HG03520 (cell line): ENCODE measurements around the gene CMKLR1.

Experiments used
- ATAC-seq: cut with Tn5 transposase; IDR thresholded peaks from one replicate; pipeline ENCODE4 v1.9.1; 2021; ENCODE audit warnings: mild to moderate bottlenecking, moderate library complexity; ENCODE audit not compliant: unreplicated experiment

Gene CMKLR1

DNA sequence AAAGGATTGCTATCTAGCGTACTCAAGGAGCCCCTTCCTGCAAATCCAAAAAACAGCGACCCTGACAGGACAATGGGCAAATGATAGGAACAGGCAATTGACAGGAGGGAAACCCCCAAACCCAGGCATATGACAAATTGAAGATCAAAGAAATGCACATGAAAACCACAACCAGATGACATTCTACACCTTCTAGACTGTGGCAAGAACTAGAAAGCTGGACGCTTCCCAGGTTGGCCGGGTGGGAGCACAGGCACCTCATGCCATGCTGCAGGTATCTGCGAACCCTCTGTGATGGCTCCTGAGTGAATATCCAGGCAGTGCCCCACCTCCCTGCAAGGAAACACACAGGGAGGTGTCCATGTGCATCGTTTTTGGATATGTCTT, 37.1 kb downstream of the CMKLR1 start:
- no peak for ATAC-seq

DNA sequence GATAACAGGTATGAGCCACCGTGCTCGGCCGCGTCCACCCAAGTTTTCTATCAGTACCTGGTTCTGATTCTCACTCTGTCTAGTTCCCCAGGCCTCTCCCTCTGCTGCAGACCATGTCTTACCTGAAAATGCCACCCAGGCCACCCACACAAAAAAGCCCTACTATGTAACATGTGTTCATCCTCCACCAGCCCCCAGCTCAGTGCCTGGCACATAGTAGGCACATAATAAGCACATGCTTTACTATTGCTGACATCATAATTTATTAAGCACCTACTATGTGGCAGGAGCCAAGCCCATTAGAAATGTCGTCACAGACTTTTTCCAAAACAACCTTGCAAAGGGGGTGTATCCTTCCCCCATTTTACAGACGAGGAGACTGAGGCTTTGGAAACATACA, 37.8 kb downstream of the CMKLR1 start:
- ATAC-seq, result no peak

DNA sequence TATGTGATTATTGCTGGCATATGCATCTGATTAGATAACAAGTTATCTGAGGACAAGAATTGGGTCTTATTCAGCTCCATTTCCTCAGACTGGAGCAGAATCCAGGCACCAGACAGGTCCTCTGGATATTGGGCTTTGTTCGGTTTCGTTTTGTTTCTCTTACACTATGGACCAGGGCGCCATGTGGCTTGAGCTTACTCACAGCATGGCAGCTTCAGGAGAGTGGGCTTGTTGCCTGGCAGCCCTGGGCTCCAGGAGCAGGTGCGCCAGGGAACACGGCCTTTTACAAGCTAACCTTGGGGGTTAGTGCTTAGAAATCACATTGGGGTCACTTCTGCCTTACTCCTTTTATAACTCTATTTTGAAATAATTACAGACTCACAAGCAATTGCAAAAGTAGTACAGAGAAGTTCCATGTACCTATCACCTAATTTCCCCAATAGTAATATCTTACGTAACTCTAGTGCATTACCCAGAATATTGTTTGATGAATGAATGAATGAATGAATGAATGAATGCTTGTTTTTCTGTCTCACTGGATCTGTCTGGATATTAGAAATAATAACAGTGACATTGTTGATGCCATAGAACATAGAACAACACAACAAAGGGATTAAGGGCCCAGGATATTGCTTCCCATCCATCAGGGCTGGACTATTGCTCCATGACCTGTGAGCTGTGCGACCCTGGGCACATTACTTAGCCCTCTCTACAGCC, 39.0 kb downstream of the CMKLR1 start:
- no peak for ATAC-seq

DNA sequence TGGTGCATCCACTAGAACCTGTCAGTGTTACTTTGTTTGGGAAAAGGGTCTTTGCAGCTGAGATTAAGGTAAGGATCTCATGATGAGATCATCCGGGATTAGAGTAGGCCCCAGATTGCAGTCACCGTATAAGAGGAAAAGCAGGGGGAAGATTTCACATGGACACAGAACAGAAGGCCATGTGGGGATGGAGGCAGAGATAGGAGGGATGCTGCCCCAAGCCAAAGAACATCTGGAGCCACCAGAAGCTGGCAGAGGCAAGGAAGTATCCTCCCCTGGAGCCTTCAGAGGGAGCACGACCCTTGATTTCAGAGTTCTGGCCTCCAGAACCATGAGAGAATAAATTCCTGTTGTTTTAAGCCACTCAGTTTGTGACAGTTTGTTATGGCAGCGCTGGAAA, 39.6 kb downstream of the CMKLR1 start:
- ATAC-seq, result no peak

DNA sequence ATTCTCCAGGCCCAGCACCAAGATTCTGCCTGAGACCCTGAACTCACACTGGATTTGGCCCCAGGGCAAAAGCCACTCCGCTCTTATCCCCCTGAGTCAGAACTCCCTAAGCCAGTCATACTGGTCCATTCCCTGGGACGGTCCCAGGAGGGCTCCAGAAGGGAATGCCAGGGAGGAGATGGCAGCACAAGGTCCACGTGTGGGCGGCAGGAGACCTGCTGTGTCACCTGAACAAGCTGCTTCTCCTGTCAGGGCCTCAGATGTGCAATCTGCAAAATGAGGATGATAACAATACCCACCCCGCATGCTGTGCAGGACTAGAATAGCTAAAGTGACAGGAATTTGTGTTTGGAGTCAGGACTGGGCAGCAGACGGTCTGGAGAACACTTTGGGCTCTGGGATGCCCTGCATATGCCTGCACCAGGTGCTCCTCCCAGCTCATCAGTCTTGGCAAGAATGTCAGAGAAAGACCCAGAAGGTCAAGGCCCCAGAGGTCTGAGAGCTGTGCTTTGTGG, 40.3 kb downstream of the CMKLR1 start:
- ATAC-seq, result no peak

DNA sequence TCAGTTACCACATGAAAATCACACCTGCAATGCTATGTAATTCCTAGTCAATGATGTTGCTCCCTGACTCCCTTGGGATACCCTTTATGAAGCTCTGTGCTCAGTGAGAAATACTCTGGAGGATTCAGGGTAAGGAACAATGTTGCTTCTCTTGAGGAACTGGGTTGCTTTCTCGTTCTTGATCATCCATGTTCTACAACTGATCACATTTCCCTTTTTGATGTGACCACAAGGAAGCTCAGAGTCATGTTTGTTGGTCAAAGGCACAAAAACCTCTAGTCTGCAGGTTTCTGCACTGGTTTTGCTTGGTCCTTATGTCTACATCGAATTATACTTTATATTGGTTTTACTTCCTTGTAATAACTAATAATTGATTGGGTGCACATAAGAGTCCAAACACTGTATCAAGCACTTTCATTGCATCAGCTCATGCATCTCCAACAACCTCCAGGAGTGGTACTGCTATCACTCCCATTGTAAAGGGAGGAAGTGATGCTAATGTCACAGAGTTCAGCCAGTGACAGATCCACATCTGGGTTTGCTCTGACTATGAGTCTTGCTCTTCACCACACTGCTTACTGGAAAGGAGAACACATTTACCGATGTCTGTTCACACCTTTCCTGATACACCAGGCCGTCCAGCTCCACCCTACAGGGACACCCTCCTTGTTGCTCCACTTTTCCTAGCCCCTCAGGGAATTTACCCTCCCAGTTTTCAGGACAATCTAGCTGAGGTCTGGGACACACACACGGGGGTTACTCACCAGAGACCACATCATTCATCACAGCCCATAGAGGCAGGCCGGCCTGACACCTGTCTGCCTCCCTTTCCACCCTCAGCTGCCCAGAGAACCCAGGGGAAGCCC, 41.0 kb downstream of the CMKLR1 start:
- ATAC-seq, result peak; percentile 51

DNA sequence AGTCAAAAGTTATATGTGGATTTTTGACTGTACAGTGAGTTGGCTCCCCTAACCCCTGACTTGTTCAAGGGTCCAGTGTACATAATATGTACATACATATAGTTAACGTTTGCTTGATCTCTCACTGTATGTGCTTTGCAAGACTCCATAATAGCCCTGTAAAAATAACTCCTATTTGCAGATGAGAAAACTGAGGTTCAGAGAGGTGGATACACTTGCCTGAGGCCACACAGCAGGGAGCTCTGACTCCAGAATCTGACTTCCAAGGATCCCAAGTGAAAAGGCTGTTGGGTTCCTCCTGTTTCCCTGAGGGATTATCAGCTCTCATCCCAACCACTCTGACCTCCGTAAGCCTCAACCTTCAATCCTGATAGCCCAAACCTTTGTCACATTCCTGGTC, 41.7 kb downstream of the CMKLR1 start:
- ATAC-seq, result no peak

DNA sequence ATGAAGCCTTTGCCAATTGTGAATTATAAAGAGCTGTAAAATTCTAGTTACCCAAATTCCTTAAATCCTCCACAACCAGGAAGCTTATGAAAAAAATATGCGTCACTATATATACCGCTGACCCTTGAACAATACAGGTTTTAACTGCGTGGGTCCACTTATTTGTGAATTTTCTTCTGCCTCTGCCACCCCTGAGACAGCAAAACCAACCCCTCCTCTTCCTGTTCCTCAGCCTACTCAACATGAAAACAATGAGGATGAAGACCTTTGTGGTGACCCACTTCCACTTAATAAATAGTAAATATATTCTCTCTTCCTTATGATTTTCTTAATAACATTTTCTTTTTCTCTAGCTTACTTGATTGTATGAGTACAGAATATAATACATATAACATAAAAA, 42.2 kb downstream of the CMKLR1 start:
- ATAC-seq, result no peak

DNA sequence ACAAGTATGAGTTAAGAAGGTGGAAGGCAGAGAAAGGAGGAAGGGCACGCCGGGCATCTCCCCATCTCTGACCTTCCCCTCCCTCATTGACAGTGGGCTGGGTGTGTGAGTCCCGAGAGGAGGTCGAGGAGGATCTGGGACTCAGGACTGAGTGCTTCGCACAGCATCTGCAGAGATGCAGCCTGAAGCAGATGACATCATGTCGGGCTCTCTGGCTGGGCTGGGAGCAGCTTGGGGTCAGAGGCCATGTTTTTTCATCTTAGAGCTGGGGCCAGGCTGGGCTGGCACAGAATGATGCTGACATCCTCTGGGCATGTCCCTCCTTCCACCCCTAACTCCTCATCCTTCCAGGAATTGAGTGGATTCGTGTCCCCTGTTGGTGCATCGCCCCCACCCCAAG, 43.5 kb downstream of the CMKLR1 start:
- no peak for ATAC-seq

DNA sequence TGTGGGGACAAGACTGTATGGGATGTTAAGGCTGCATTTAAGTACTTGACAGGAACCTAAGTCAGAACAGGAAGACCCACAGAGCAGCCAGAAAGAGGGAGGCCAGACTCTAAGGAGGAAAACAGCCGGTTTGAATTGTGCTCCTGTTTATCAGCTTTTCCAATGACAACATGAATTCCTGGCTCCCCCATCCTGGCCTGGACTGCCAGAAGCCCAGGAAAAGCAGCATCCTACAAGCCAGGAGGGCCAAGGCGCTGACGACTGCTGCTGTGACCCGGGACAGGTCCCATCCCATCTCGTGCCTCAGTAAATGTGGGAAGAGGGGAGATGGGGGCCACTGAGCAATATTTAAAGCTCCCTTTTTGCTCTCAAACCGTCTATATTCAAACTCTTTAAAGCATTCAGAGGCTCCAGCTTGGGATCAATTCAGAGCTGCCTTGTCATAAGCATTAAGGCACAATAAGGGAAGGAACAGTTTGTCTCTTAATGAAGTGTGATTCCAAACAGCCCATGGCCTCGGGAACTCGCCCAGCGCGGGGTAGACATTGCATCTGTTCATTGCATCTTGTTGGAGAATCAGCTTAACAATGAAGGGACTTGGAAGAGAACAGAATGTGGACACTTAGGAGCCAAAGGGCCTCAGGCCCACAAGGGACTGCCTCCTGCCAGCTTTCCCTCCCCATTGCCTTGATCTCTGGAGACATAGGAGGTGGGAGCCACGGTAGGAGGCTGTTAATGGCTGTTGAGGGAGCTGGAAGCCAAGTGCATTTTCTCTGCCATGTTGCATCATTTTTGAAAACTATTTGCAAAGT, 49.6 kb downstream of the CMKLR1 start:
- no peak for ATAC-seq

DNA sequence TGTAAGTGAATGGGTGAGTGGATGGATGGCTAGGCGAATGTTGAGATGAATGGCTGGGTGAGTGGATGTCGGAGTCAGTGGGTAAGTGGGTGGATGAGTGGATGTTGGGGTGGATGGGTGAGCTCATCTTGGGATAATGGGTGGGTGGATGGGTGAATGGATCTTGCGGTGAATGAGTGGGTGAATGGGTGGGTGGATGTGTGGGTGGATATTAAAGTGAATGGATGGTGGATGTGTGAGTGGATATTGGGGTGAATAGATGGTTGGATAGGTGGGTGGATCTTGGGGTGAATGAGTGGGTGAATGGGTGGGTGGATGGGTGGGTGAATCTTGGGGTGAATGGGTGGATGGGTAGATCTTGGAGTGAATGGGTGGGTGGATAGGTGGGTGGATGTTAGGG, 51.9 kb downstream of the CMKLR1 start:
- ATAC-seq, result no peak

DNA sequence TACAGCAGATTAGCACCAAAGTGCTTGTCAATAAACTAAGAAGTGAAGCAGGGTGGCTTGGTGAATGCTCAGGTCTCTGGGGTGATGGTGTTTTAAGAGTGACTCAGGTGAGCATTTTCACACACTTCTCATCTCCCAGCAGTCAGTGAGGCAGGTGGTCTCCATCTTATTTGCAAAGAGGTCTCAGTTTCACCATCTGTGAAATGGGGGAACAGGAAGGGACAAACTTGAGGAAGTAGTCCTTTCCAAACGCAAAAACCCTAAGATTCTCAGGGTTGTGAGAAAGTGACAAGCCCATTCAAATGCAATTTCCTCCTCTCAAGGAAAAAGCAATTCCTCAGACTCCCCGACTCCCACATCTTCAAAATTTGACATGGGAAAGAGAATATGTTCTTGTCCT, 54.1 kb downstream of the CMKLR1 start:
- ATAC-seq, result no peak

DNA sequence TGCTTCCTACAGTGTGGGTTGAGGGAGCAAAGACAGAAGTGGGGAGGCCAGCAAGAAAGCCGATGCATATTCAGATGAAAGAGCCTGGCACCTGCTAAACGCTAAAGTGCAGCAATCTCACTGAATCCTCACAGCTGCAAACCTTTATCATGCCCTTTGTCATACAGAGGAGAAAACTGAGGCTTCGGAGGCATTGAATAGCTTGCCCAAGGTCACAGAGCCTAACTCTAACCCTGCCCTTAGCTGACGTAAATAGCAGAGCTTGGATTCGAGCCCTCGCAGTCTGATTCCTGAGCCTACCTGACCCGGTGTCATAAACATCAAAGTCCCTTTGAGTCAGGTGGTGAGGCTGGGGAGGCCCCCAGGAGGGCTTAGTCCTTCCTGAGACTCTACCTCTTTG, 54.9 kb downstream of the CMKLR1 start:
- no peak for ATAC-seq

DNA sequence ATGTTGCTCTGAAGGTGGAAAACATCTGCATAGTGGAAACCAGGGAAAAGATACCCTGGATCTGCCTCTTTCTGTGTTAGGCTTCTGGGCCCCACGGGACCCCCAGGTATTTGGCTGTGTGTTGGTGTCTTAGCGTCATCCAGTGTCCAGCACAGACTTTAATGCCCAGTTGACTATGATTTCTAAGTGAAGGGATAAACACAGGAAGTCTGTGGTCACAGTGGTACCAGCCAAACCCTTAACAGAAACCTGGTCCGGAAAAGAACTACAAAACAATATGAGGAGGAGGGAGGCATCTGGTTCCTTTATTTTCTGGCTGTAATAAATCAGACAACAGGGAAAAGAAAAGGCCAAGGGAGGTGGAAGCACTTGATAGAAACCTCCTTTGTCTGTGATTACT, 56.4 kb downstream of the CMKLR1 start:
- ATAC-seq, result no peak

DNA sequence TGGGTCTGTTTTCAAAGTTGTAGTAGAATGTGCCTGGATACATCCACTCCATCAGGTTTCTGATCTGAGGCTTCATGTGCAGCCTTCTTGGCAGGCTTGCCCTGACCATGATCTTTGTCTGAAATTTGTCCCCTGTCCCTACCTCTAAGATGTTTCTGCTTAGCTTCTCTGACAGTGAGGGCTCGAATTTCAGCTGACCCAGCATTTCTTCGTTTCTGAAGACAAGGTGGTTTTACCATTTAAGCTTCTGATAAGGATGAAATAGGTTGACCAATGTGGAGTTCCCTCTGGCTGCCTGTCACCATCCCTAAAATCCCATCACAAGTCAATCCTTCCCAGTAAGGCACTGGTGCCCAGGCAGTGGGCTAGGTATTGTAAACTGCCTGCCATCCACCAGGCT, 57.0 kb downstream of the CMKLR1 start:
- no peak for ATAC-seq

DNA sequence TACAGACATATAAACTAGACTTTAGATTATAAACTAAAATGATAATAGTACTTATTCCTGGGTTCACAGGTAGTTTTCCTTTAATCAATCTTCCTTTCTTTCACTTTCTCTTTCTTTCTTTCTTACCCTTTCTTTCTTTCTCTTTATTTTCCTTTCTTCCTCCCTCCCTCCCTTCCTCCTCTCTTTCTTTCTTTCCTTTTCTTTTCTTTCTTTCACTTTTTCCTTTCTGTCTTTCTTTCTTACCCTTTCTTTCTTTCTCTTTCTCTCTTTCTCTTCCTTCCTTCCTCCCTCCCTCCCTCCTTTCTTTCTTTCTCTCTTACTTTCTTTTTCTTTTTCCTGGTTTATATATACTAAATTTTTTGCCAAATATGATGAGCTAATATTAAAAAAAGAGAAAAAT, 61.5 kb downstream of the CMKLR1 start:
- ATAC-seq, result no peak

DNA sequence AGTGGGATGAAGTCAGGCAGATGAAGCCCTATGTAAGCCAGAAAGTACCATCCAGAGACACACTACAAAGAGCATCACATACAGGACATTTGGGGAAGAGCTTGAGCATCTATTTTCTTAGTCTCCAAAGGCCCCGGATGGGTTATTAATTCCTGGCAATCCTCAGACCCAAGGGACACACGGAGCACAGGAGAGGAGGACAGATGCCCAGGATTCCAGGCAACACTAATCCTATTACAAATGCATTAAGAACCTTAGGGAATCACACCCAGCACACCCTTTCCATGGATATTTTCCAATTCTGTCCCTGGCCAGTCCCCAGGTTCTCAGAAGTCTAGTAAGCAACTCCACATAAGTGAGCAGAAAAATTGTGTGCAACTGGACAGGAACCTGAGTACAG, 65.9 kb downstream of the CMKLR1 start:
- no peak for ATAC-seq

DNA sequence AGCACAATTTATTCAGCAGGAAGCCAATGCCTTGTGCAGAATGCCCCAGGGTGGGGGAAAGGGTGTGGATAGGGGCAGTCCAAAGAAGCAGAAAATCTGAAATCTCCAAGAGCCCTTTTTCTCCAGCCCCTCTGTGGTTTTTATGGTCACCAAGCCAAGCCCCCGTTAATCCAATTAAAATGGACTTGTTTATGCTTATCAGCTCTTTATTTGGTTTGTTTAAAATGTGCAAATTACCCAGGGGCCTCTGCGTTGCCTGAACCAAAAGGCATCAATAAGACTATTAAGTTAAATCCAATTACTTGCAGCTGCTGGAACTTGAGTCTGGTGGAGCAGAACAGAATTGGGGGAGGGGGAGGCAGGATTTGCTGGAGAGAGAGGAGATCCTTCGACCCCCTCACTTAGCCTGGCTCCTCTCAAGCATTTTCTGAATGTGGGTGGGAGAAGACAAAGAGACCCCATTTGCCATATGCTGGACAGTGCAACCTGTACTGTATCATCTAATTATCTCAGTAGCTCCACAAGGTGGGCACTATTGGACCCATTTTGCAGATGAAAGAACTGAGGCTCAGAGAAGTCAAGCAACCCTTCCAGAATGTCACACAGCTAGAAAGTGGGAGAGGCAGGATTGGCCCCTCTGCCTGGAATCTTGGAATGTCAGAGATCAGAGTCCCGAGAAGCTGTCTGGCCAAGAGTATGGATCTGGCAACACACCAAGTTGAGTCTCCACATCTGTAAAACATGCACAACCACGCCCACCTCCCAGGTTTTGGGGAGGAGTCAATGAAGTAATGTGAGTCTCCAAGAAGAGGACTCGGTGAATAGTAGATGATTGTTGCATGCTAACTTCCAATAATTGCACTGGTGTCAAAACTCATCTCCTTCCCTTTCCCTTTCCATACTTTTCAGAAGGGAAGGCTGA, 66.9 kb downstream of the CMKLR1 start:
- no peak for ATAC-seq

DNA sequence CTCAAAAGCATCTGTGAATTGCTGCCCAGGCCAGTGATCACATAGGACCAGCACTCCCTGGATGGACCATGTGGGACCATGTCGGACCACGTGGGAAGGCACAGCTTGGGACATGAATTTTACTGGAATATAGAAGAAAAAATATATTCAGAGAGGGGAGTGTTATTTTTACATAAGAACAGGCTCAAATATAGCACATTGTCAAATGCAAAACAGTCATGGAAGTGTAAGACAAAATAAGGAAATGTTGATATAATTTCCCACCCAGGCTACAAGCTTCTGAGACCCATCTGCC, 68.3 kb downstream of the CMKLR1 start:
- ATAC-seq, result no peak

DNA sequence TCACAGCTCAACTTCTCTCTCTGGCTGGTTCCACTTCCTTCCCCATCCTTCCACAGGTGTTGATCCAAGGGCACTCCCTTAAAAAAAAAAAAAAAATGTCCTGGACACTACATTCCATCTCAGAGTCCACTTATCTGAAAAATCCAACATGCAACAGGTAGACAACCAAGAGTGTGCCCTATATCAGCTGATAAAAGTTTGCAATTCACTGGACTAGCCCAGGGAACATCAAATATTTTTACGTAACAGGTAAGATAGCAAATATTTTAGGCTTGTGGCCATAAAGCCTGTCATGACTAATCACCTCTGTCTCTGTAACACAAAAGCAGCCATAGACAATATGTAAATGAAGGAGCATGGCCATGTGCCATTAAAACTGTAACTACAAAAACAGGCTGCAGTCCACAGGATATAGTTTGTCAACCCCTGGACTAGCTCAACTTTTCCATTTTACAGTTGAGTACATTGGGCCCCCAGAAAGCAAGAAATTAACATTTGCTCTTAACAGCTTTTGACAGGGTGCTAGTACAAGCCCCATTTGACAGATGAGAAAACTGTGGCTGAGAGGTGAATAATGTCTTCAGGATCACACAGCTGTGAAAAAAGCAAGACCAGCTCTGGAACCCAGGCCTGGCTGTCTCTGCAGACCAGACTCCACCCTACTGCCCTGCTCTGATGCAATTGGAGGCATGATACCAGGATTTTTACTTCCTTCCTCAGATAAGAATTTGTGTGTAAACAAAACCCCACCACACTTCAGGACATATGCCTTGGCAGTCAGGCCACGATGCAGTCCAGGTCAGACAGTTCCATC, 68.9 kb downstream of the CMKLR1 start:
- no peak for ATAC-seq
